ENCODE data around the gene SPX. TPM values are rescaled to one million over a fixed set of nuclear protein-coding genes. Genes with fewer than 3 reads are reported as not detected.

The SPX gene
- total RNA-seq, 3 donors from 2014 or later (not counting 1 experiment from before 2014, with no cell fraction given), result 1.2 to 1.4 TPM; not detected in 1

DNA sequence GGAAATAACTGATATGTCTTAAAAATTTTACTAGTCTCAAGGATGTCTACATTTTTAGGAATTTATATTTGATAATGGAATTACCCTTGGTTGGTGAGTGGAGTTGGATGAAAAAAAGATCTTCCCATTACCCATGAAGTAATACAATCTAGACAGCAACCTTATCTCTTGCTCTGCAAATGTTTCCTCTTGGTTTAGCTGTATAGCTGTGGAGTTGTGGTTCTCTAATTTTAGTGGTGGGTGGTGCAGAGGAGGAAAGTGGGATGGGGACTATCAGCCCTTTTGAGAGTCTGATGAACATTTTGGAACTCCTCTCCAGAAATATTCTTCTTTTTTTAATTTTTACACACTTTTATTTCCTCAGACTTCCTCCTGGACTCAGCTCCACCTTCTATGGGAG lies 17.1 kb downstream of the SPX start:
- DNase-seq, result no peak
- Mint-ChIP-seq H3K27me3 (ENCODE audit: low read depth in 2 of 2) (peaks cover 20 to 33% of the 10 kb centered on the region in 2 donors), H3K9me3 (no peaks in the 10 kb centered on the region), H3K36me3 (no peaks in the 10 kb centered on the region), H3K4me3 (no peak overlapping the region), H3K4me1 (no peaks in the 10 kb centered on the region), H3K27ac (no peak overlapping the region)
- intact Hi-C loops (cut with micrococcal nuclease), result no loop called here
- H3K9me3 ChIP-seq (ENCODE audit: control insufficient read depth, insufficient read depth, low read length), result no peaks in the 10 kb centered on the region
- H3K27ac ChIP-seq (ENCODE audit: low read length), result no peak overlapping the region
- no peaks in the 10 kb centered on the region for H3K36me3 ChIP-seq (ENCODE audit: control insufficient read depth, insufficient read depth, low read length)
- no peaks in the 10 kb centered on the region for H3K4me1 ChIP-seq (ENCODE audit: control insufficient read depth, insufficient read depth, low read length)
- no peak overlapping the region for H3K4me3 ChIP-seq (ENCODE audit: low read length)
- ATAC-seq, result no peak
- no peaks in the 10 kb centered on the region for H3K27me3 ChIP-seq (ENCODE audit: control insufficient read depth, insufficient read depth, low read length)
- TF ChIP-seq, protein P1, sequence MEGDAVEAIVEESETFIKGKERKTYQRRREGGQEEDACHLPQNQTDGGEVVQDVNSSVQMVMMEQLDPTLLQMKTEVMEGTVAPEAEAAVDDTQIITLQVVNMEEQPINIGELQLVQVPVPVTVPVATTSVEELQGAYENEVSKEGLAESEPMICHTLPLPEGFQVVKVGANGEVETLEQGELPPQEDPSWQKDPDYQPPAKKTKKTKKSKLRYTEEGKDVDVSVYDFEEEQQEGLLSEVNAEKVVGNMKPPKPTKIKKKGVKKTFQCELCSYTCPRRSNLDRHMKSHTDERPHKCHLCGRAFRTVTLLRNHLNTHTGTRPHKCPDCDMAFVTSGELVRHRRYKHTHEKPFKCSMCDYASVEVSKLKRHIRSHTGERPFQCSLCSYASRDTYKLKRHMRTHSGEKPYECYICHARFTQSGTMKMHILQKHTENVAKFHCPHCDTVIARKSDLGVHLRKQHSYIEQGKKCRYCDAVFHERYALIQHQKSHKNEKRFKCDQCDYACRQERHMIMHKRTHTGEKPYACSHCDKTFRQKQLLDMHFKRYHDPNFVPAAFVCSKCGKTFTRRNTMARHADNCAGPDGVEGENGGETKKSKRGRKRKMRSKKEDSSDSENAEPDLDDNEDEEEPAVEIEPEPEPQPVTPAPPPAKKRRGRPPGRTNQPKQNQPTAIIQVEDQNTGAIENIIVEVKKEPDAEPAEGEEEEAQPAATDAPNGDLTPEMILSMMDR (IDR thresholded peaks at IDR 0.05), result no peak

DNA sequence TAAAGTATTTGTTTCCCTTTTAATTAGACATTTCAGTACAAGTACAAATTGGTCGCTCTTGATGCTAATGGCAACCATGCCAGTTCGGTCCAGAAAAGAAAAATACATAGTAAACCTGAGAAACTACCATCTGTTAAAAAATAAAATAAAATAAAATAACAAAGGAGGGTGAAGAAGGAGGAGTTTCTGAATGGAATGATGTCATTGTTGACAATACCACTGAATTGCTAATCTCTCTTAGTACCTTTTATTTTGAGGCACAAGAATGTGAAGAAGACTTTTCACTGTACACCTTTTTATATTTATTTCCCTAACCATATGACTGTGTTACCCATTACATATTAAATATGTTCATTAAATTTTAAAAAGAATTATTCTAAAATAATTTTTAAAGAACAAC lies 19.5 kb downstream of the SPX start:
- Histone ChIP-seq H3K27me3 (ENCODE audit: control insufficient read depth, insufficient read depth, low read length) (no peaks in the 10 kb centered on the region), H3K4me1 (ENCODE audit: control insufficient read depth, insufficient read depth, low read length) (no peaks in the 10 kb centered on the region), H3K9me3 (ENCODE audit: control insufficient read depth, insufficient read depth, low read length) (no peaks in the 10 kb centered on the region), H3K4me3 (ENCODE audit: low read length) (no peak overlapping the region), H3K36me3 (ENCODE audit: control insufficient read depth, insufficient read depth, low read length) (no peaks in the 10 kb centered on the region), H3K27ac (ENCODE audit: low read length) (no peak overlapping the region)
- DNase-seq, result no peak
- Mint-ChIP-seq H3K4me3 (no peak overlapping the region), H3K27ac (no peak overlapping the region), H3K4me1 (no peaks in the 10 kb centered on the region), H3K36me3 (no peaks in the 10 kb centered on the region), H3K27me3 (ENCODE audit: low read depth in 2 of 2) (peaks cover 20 to 33% of the 10 kb centered on the region in 2 donors), H3K9me3 (no peaks in the 10 kb centered on the region)
- no CpG with 5 or more reads among the region's 2 CpGs for WGBS (ENCODE audit: insufficient coverage)
- TF ChIP-seq, protein P1 (IDR thresholded peaks at IDR 0.05), result no peak
- intact Hi-C loops (cut with micrococcal nuclease), result no loop called here
- no peak for ATAC-seq

DNA sequence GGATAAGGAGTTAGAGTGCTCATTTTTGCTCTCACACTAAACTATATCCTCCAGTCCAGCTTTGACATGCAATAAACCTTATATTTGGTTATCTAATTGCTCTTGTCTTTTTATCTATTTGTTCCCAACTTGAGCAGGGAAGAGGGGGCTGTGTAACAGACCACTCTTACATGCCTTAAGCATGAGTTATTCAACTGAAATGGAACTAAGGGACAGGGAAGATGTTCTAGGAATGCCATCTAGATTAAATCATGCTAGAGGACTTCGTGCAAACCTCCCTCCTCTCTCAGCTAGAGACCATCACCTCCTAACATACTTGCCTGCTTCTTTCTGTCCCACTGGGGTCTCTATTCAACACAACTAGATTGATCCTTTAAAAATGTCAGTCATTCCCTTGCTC lies 20.6 kb downstream of the SPX start:
- H3K4me1 ChIP-seq (ENCODE audit: control insufficient read depth, insufficient read depth, low read length), result no peaks in the 10 kb centered on the region
- no peak overlapping the region for H3K27ac Mint-ChIP-seq
- H3K27me3 ChIP-seq (ENCODE audit: control insufficient read depth, insufficient read depth, low read length), result no peaks in the 10 kb centered on the region
- no peak overlapping the region for H3K27ac ChIP-seq (ENCODE audit: low read length)
- H3K27me3 Mint-ChIP-seq (ENCODE audit: low read depth in 2 of 2), result peaks cover 20 to 33% of the 10 kb centered on the region in 2 donors
- DNase-seq (no peak), ATAC-seq (no peak)
- H3K4me3 ChIP-seq (ENCODE audit: low read length), result no peak overlapping the region
- no peaks in the 10 kb centered on the region for H3K36me3 ChIP-seq (ENCODE audit: control insufficient read depth, insufficient read depth, low read length)
- no peaks in the 10 kb centered on the region for H3K9me3 Mint-ChIP-seq
- TF ChIP-seq, protein P1 (IDR thresholded peaks at IDR 0.05), result no peak
- H3K36me3 Mint-ChIP-seq, result no peaks in the 10 kb centered on the region
- intact Hi-C loops (cut with micrococcal nuclease), result no loop called here
- no peak overlapping the region for H3K4me3 Mint-ChIP-seq
- no peaks in the 10 kb centered on the region for H3K4me1 Mint-ChIP-seq
- H3K9me3 ChIP-seq (ENCODE audit: control insufficient read depth, insufficient read depth, low read length), result no peaks in the 10 kb centered on the region
- WGBS (ENCODE audit: insufficient coverage), result 0% methylated on average over 1 of the region's 1 CpG

DNA sequence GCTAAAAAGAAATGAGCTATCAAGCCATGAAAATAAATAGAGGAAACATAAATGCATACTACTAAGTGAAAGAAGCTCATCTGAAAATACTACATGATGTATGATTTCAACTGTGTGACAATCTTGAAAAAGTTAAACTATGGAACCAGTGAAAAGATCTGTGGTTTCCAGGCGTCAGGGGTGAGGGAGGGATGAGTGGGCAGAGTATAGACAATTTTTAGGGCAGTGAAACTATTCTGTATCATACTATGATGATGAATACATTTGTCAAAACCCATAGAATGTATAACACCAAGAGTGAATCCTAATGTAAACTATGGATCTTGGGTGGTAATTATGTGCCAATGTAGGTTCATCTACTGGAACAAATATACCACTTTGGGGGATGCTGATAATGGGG lies 21.3 kb downstream of the SPX start:
- 22% methylated on average over 1 of the region's 1 CpG for WGBS (ENCODE audit: insufficient coverage)
- intact Hi-C loops (cut with micrococcal nuclease), result no loop called here
- no peaks in the 10 kb centered on the region for H3K9me3 ChIP-seq (ENCODE audit: control insufficient read depth, insufficient read depth, low read length)
- H3K27me3 ChIP-seq (ENCODE audit: control insufficient read depth, insufficient read depth, low read length), result no peaks in the 10 kb centered on the region
- no peaks in the 10 kb centered on the region for H3K36me3 ChIP-seq (ENCODE audit: control insufficient read depth, insufficient read depth, low read length)
- no peaks in the 10 kb centered on the region for H3K9me3 Mint-ChIP-seq
- H3K4me3 Mint-ChIP-seq, result no peak overlapping the region
- TF ChIP-seq, protein P1 (IDR thresholded peaks at IDR 0.05), result no peak
- DNase-seq (no peak), ATAC-seq (no peak)
- no peaks in the 10 kb centered on the region for H3K4me1 Mint-ChIP-seq
- H3K4me3 ChIP-seq (ENCODE audit: low read length), result no peak overlapping the region
- no peaks in the 10 kb centered on the region for H3K36me3 Mint-ChIP-seq
- H3K27me3 Mint-ChIP-seq (ENCODE audit: low read depth in 2 of 2), result peaks cover 20 to 33% of the 10 kb centered on the region in 2 donors
- no peak overlapping the region for H3K27ac ChIP-seq (ENCODE audit: low read length)
- H3K27ac Mint-ChIP-seq, result no peak overlapping the region
- no peaks in the 10 kb centered on the region for H3K4me1 ChIP-seq (ENCODE audit: control insufficient read depth, insufficient read depth, low read length)
